Activated CD4-positive, alpha-beta T cell treated with anti-CD3 and anti-CD28 coated beads, Interleukin-2, amount 50 U/mL, for 1 hour (primary cell): ENCODE results near the gene KIRREL1.

ENCODE experiments used
- DNase-seq: peaks from one replicate; pipeline ENCODE4 v3.0.0-alpha.2; 2020

The KIRREL1 gene

DNA sequence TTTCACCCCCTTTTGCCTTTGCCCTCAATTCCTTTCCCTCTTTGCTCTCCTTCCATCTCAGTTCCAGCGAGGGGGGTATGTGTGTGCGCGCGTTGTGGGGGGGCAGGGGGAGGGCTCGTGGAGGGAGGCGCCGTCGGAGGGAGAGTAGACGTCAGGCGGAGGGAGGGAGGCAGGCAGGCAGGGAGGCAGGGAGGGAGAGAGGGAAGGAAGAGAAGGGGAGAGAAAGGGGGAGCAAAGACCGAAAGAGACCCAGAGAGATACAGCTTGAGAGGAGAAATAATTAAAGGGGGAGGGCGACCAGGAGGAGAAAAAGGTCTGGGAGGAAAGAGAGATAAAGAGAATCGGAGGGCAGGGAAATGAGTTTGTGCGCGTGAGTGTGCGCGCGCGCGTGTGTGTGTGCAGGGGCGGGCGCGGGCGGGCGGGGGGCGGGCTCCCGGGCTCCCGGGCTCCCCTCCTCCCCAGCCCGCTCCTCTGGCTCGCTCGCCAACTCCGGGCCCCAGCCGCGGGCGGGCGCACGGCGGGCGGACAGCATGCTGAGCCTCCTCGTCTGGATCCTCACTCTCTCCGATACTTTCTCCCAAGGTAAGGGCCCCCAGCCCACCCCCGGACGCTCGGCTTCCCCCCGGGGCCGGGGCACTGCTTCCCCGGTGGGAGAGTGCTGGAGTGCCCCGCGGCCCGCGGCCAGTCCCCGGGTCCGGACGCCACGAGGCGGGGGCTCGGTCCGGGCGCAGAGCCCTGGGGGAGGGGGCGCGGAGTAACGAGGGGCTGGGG, at the start of gene KIRREL1:
Gene KIRREL1 (plus strand): TSS at position 499 of the 771 bp plus-strand sequence. CDS start 32 bp downstream, at position 531.
- no peak for DNase-seq

GRCh38 chr1:157944663-157945280, 48.7 kb upstream of the KIRREL1 start:
- DNase-seq = no peak

- DNase-seq = no peak
Measured at GRCh38 chr1:157948312-157949073, 45.0 kb upstream of the KIRREL1 start.

DNA sequence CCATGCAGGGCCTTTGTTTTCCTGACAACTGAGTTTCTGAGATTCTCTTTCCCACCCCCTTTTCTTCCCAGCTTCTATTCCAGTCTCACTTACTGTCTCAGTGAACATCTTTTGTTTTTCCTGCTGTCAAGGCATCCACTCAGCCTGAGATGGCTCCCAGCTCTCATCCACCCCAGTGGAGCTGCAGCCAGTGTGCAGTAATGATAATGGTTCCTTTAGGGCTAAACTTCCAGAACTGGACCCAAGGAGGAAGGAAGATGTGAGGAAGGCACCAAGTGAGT, 44.4 kb upstream of the KIRREL1 start:
- DNase-seq = no peak

DNA sequence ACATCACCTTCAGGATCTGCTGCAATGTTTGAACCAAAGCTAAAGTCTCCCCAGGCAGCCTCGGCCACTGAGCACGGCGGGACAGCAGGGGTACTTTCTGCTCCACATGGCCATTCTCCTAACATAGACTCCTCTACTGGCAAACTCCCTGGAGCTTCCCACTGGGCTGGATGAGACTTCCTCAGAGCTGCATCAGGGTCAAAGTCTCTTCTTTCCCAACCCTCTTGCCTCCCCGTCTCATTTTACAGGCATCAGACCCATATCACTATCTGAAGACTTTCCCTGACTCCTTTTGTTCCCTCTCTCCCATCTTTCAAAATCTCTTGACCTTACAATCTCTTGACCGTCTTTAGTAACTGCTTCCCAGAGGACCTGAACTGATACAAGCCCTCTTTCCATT, 42.2 kb upstream of the KIRREL1 start:
- DNase-seq = no peak

GRCh38 chr1:157952601-157953000, 40.8 kb upstream of the KIRREL1 start:
- DNase-seq = no peak

DNA sequence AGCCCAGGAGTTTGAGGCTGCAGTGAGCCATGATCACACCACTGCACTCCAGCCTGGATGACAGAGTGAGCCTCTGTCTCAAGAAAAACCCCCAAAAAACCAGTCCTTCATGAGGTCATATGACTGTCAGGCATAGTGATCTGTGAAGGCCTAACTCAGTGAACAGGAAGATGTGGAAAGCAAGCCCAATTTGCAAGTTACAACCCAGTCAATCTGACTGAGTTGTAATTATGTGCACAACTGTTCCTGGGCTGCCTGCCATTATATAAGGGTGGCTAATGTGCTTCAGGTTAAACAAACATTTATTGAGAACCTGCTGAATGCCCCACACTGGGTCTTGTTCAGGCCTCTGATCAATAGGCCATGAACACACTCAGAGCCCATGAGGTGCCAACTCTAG, 38.2 kb upstream of the KIRREL1 start:
- no peak for DNase-seq

GRCh38 chr1:157955857-157956256, 37.6 kb upstream of the KIRREL1 start:
- no peak for DNase-seq

GRCh38 chr1:157956732-157957131, 36.7 kb upstream of the KIRREL1 start:
- no peak for DNase-seq

- DNase-seq = no peak
Measured at GRCh38 chr1:157958263-157958662, 35.2 kb upstream of the KIRREL1 start.

DNA sequence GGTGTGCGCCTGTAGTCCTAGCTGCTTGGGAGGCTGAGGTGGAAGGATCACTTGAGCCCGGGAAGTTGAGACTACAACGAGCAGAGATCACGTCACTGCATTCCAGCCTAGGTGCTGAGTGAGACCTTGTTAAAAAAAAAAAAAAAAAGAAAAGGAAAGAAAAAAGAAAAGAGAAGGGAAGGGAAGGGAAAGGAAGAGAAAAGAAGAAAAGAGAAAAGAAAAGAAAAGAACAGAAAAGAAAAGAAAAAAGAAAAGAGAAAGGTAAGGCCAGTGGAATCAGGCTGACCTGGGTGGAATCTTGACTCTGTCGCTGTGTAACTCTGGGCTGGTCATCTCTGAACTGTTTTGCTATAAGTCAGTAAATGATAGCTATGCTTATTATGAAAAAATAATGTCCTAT, 33.7 kb upstream of the KIRREL1 start:
- no peak for DNase-seq

DNA sequence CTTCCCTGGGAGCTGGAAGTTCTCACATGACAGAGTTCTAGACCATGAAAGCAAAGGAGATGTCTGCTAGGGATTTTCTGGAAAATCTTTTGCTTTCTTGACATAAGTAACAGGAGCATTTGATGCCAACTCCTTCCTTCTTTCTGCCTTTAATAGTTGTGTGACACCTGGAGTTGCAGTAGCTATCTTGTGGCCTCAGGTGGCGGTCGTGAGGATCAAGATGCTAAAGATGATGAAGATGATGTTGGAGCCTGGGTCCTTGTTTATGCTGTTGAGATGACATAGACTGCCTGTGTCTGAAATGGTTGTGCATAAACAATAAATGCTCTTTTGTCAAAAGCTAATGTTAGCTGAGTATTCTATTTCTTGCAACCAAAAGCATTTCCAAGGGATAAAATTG, 32.7 kb upstream of the KIRREL1 start:
- DNase-seq = no peak

- no peak for DNase-seq
Measured at GRCh38 chr1:157961805-157962762, 31.4 kb upstream of the KIRREL1 start.

GRCh38 chr1:157963713-157964112, 29.7 kb upstream of the KIRREL1 start:
- DNase-seq = peak; percentile 45

GRCh38 chr1:157965584-157965983, 27.9 kb upstream of the KIRREL1 start:
- DNase-seq = no peak

GRCh38 chr1:157966031-157966537, 27.4 kb upstream of the KIRREL1 start:
- DNase-seq = no peak

GRCh38 chr1:157967205-157967604, 26.2 kb upstream of the KIRREL1 start:
- DNase-seq = no peak

GRCh38 chr1:157968508-157968907, 24.9 kb upstream of the KIRREL1 start:
- DNase-seq = no peak

- DNase-seq = no peak
Measured at GRCh38 chr1:157968946-157969345, 24.5 kb upstream of the KIRREL1 start.

DNA sequence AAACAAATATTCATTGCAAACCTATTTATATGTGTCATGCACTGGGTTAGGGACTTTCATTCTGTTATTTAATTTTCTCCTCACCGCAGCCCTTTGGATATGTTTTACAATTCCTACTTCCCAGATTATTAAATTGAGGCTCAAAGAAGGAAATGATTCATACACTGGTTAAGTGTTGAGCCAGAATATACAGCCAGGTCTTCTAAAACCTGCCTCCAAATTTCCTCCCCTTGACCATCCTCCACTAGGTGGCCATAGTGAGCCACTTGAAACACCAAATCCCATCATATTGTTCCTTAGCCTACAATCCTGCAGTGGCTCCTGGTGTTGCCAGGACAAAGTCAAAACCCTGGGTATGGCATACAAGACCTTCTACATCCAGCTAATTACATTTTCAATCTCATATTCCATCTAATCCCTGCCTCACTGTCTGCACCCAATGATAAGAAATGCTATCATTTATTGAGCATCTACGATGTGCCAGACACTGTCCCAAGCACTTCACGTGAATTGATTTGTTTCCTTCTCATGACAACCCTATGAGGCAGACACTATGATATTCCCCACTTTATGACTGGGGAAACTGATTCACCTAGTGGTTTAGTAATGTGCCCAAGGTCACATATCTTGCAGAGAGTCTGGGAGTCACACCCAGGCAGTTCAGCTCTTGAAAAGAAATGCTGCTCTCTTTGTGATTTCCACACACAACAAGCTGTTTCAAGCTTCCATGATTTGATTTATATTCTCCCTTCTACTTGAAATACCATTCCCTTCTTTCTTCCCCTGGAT, 23.6 kb upstream of the KIRREL1 start:
- DNase-seq = no peak

DNA sequence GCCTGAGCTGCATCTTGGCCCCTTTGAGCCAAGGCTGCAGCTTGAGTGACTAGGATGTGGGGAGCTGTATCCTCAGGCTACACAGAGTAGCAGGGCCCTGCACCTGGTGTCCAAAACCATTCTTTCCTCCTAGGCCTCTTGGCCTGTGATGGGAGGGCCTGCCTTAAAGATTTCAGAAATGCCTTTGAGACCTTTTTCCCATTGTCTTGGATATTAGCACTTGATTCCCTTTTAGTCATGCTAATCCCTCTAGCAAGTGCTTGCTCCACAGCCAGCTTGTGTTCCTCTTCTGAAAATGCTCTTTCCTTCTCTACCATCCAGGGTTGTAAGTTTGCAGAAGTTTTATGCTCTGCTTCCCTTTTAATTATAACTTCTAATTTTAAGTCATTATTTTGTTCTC, 21.7 kb upstream of the KIRREL1 start:
- DNase-seq = no peak
